GM18498 (cell line): ENCODE data around the gene ROCK2.
"Not testable (repeated sequence)": the region's sequence is repeated elsewhere in the genome, so short reads cannot be mapped to it uniquely, and the experiment has no call there.

Source experiments
- ATAC-seq: cut with Tn5 transposase; IDR thresholded peaks from one replicate; pipeline ENCODE4 v1.9.1; 2021; ENCODE audit warnings: mild to moderate bottlenecking, moderate library complexity; ENCODE audit not compliant: unreplicated experiment

Gene ROCK2

DNA sequence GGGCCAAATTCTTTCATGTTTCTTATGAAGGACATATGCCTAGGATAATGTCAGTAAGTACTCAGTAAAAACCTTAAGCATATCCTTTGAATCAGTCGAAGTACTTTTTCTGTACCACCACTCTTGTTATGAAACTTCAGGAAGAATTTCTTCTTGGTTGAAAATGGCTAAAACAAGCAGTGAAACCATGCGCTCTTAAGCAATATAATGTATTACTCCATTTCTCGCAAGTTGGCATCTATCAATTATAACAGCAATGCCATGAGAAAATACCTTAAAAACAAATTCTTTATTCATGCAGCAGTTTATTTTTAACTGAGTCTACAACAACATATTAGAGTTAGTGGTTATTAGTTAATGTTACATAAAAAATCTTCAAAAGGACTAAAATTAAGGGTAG, 148.2 kb downstream of the ROCK2 start:
- ATAC-seq, result no peak

DNA sequence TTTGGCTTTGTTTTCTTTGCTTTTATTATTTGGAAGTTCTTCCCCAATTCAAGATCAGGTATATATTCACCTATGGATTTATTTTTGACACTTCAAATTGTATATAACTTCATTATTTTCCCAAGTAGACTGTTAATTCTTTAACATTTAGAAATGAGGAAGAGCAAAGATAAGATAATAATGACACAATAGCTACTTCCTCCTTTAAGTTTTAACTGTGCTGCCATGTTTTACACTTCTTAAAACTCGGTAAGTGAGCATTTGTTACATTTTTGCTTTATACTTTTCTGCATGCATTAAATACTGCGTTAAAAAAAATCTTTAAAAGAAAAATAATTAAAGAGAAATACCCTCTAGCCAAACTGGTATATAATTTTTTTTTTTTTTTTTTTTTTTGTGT, 156.7 kb downstream of the ROCK2 start:
- ATAC-seq, result no peak

DNA sequence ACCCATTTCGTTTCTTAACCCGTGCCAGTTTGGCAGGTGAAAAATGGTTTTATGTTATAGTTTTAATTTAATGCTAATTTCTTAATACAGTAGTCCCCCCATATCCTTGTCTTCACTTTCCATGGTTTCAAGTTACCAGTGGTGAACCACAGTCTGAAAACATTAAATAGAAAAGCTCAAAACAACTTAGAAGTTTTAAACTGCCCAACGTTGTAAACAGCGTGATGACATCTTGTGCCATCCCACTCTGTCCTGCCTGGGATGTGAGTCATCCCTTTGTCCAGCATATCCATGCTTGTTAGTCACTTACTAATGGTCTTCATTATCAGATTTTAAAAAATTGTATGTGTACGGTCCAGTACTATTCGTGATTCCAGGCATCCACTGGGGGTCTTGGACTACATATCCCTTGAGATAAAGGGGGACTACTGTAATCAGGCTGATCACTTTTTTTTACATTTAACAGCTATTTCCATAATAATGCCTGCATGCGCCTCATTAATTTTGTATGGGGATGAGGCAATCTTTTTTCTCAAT, 157.3 kb downstream of the ROCK2 start:
- ATAC-seq, result no peak

DNA sequence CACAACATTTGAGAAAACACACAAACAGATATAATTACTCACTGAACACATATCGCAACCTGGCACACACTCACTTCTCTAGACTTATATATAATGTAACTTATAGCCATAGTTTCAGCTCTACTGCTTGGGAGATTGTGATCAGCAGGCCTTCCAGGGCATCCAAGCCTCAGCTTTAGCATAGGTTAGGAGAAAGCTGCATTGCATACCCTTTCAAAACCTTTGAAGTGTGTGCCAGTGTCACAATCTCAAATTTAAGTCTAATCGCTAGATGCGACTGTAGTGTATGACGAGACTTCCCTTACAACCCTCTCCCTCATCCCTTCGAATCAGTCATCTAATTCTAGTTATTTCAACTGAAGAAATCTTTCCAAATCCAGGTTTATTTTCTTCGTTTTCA, 158.3 kb downstream of the ROCK2 start:
- ATAC-seq, result no peak

DNA sequence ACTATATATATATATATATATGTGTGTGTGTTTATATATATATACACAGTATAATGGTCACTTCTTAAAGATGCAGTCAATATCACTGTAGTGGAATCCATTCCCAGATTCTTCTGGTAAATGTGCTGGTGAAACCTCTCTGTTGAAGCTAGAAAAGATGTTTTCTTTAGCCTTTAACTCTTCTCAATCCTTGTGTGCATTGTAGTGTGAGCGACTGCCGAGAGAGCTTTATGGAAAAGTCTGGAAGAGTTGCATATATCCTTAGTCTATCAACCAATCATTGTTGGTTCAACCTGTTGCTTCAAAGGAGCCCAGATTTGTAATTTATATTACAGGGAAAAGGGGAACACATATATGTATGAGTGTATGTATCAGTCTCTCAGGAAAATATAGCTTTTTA, 161.5 kb downstream of the ROCK2 start:
- no peak for ATAC-seq

DNA sequence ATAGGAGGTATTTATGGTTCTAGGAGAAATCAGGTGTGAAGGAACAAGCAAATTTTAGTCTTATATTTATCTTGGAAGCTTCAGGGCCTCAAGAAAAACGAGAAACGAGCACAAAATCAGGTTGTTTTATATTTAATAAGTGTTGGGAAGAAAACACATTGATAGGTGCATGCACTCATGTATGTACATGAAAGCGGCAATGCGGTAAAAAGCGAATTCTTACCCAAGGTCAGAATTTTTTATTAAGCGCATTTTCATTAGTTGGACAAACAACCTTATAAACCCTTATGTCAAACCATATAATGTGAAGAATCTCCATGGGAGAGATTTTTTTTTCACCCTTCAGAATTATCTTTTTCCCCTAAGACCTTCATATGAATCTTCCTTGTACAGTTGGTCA, 163.8 kb downstream of the ROCK2 start:
- no peak for ATAC-seq

DNA sequence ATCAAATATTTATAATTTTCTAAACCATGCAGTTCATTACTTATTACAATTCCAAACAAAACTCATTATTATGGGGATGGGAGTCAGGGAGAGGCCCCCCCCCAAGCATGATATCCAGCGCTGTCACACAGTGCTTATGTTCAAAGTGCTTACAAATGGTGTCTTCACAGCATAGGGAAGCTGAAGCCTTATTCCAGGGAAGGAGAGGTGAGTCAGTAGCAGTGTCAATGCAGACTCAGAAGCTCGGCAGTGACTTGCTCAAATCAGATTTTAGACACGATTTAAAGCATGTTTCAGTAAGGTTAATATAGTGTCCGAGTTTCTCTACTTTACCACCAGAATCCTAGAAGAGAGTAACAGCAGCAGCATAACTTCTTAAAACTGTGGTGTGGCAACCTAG, 164.5 kb downstream of the ROCK2 start:
- no peak for ATAC-seq

DNA sequence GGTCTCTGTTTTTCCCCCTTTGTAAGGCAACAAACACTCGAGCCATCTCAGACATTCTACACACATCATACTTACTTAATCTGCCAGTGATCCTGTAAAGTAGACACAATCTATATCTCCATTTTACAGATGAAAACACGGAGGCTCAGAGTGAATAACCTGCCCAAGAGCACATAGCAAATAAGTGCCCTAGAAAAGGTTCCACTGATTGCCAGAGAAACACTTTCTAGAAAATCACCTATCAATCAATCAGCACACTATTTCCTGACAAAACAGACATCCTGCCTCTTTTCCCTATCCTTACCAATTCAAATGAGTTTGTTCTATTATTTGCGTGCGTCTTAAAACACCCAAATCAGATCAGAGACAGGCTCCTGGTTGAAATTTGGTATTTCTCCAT, 165.2 kb downstream of the ROCK2 start:
- ATAC-seq, result no peak

DNA sequence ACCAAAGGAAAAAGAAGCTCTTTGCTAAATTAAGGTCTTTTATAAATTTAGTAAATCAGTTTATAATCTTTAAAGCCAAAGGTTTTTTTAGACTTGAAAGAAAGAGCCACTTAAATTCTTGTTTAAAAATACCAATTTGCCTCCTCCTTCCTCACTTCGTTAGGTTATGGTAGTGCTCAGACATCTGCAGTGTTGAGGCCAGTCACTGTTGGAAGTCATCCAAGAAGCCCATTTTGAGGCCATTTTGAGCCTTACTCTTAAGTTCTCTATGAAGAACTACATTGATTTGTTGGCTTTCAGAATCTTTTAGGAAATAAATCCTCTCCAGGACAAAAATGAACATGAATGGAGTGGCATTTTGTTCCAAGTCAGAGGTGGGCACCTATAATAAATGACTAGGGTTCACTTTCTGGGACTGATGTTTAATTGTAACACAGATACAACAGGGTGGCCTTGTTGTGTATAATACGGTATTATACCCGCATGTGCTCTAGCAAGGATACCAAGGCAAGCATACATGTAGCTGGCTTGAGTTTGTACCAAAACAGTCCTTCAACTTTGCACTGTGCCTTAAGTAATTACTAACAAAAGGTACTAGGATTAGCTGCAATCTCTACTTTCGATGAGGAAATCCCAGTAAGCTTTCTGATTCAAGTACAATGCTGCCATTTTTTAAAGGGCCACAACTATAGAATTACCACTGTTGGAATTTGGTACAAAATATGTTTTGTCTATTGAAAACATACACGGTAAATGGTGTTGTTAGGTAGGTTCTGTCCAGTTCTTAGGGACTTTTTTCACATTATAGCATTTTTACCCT, 166.4 kb downstream of the ROCK2 start:
- ATAC-seq, result no peak

DNA sequence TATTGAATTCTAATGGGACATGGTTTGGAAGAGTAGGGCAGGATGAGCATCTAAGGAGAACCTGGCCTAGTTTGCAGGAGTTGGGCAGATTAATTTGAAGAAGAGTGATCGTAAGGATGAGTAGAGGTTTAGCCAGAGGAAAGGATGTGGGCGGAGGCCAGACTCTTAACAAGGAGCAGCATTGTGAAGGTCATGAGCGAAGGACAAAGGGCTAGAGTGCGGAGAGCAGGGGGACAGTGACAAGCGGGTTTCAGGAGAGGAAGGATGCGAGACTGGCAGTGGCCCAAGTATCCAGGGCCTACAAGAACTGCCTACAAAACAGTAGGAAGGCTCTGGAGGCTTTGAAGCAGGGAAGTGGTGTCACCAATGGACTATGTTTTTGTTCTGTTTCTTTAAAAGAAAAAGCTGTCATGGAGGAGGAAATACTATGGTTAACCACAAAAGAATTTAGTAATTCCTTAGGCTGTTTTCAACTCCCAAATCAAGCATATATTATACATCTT, 169.1 kb downstream of the ROCK2 start:
- no peak for ATAC-seq

DNA sequence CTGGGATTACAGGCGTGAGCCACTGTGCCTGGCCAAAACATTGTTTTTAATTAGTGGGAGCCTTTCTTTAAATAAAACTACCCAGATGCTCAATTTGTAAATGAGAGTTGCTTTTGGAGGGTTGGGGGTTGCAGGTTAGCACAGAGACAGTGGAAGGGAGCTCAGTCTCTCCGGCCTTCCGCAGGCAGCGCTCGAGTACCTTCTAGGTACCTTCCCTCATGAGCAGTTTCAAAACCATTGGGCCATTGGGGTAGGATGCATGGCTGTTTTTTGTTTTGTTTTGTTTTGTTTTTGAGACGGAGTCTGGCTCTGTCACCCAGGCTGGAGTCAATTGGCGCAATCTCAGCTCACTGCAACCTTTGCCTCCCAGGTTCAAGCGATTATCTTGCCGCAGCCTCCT, 170.2 kb downstream of the ROCK2 start:
- no peak for ATAC-seq

DNA sequence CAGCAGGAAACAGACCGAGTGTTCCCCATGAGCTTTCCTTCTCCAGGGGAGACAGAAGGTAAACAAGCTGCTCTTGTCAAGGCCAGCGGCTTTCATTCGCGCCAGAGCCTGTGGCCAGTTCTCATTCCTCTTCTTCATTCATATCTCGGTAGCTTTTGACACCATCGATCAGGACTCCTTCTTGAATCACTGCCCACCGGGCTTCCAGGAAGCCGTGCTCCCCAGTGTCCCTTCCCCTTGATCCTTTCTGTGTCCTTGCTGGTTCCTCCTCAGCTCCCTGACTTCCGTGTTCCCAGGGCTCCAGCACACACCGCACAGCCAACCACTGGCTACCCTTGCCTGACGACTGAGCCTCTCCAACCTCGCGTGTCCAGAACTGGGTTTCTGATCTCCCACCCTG, 175.1 kb downstream of the ROCK2 start:
- no peak for ATAC-seq

DNA sequence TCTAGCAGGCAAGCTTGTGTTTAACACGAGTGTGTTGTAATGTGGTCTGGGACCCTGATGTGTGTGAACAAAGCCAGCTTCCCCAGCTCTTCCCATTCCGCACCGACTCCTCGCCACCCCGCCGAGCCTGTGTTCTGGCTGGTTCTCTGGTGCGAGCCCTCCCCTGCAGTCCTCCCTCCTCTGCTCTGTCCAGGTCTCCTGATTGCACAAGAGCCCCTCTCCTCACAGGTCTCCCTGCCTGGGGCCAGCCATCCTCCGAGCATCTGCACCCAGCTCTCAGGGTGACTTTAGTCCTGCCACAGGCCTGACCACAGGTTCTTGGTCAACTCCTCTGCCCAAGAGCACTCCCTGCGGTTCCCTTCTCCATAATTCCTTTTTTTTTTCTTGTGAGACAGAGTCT, 175.9 kb downstream of the ROCK2 start:
- no peak for ATAC-seq

DNA sequence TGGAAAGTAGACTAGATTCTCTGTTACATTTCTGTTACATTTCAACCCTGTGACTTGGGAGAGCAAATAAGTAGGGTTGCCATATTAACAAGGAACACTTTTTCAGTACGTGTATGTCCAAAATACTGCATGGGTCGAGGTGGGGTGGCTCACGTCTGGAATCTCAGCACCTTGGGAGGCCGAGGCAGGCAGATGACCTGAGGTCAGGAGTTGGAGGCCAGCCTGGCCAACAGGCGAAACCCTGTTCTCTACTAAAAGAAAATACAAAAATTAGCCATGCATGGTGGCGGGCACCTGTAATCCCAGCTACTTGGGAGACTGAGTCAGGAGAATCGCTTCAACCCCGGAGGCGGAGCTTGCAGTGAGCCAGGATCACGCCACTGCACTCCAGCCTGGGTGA, 178.0 kb downstream of the ROCK2 start:
- ATAC-seq, result no peak

DNA sequence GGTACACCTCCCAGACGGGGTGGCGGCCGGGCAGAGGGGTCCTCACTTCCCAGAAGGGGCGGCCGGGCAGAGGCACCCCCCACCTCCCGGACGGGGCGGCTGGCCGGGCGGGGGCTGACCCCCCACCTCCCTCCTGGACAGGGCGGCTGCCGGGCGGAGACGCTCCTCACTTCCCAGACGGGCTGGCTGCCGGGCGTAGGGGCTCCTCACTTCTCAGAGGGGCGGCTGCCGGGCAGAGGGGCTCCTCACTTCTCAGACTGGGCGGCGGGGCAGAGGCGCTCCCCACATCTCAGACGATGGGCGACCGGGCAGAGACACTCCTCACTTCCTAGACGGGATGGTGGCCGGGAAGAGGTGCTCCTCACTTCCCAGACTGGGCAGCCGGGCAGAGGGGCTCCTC, 179.4 kb downstream of the ROCK2 start:
- not testable (repeated sequence) for ATAC-seq

DNA sequence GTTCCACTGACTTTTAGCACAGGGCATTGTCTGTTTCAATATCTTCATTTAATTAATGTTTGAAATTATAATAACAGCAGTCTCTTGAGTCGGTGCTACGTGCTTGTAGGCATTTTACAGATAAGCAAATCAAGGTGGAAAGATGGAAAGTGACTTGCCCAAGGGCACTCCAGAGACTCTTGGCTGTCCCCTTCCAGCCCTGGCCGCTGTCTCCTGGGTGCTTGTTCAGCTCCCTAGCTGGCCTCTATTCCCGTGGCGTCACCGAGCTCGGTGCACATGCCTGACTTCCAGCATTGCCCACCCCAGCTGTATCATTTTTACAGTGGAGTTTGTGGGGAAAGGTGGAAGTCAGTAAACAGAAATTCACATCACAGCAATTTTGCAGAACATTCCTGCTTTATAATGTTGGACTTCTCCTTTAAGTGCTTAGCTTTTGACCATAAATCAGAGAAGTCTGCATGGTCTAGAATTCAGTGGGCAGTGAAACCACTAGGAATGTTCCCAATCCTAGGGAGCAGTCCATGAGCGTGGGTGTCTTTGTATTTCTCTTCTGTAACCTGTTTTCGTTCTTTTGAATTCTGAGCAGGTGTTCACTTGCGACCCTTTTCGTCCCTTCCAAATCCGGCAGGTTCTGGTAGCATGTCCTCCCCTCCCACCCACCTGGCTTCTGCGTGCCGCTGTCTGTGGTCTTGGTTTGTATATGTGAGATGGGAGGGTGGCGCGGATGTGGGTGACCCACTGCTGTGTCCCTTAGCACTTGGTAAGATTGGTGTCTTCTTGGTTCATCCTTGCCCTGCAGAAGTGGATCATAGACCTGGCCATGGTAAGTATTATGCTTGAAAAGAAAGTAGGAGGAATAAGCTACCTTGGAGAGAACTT, 180.8 kb downstream of the ROCK2 start:
- no peak for ATAC-seq

DNA sequence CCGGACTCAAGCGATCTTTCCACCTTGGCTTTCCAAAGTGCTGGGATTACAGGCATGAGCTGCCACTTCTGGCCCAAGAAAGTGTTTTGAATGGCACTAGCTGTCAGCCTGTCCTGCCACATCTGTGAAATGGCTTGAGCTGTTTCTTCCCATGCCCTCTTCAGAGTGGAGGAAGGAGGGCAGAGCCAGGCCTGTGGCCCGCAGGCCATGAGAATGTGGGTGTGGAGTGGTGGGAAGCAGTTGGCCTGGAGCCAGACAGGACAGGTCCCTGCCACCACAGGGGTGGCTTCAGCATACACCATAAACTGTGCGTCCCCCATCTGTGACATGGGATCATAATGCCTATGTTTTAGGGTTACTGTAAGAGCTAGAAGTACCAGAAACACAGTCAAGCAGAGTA, 182.7 kb downstream of the ROCK2 start:
- no peak for ATAC-seq

DNA sequence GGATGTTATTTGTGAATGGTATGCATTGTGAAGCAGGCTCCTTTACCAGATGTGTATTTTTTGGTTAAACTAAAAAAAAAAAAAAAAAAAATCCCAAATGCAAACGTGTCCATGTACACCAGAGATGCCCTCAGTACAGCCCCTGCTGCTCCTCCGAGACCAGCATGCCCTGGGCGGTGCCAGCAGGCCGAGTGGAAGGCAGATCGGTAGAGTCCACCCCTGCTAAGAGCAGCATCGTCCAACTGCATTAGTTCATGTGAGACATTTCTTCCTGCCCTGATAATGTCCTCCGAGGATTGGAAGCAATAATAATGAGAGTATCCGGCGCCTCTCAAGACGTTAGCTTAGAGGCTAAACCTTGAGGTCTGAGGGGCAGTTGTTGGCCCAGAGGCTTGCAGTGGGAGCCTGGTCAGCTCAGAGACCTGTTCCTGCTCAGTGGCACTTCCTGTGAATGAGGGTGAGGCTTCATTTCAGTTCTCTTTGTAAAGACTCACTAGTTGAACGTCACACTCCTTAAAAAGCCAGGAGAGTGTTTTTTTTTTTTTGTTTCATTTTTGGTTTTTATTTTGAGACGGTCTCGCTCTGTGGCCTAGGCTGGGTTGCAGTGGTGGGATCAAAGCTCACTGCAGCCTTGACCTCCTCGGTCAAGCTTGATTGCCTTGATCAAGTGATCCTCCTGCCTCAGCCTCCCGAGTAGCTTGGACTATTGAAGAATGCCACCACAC, 183.5 kb downstream of the ROCK2 start:
- ATAC-seq, result peak; percentile 75

DNA sequence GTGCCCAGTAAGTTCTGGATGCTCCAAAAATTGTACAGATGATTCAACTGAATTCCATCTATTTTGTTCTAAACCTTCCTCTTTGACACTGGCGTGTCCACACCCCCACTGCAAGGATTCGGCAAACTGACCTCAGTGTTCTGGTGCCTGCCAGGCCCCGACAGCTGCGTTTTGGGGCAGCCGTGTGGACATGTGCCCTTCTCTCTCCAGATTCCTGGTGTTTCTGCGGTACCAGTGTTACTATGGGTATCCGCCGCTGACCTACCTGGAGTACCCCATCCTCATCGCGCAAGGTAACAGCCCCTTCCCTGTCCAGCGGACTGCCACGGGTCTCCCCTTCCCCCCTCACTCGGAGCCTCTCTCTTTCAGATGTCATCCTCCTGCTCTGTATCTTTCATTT, 184.2 kb downstream of the ROCK2 start:
- no peak for ATAC-seq

DNA sequence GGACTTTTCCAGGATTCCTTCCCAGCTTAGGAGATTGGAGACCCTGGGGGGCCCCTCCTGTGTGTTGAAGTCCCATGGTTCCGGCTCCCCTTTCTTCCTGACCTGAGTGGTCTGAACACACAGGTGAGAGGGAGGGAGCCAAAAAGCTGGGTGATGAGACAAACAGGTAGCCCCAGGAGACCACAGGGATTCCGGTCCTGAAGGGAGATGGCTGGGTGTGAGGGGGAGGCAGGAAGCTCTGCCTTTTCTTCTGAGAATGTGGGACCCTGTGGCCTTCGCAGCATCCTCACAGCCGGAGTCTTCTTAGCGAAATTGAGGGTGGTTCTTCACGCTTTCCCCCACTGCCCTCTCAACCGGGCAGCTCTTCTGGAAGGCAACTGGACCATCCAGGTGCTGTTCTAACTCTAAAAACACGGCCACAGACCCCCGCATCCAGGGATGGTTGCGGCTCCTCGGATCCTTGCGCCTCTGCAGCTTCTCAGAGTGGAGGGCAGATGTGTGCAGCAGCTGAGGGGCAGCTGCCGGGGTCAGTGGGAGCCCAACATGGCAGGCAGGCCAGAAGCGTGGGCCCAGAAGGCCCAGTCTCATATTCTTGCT, 184.8 kb downstream of the ROCK2 start:
- ATAC-seq, result no peak
